Right lobe of liver (tissue), 6 donors: ENCODE measurements around the gene PLEKHG3. TPM values are rescaled to one million over a fixed set of nuclear protein-coding genes. Genes with fewer than 3 reads are reported as not detected.

Source experiments
- ATAC-seq, 4 donors: fragments of 200-7000 bp; cut with Tn5 transposase; one replicate each; pipeline ENCODE4 v1.9.1; 2020; ENCODE audit warnings: mild to moderate bottlenecking in 4 of 4, moderate library complexity in 4 of 4
- DNase-seq, 3 donors: peaks; one replicate each; pipeline ENCODE4 v3.0.0-alpha.2; 2020
- H3K27ac ChIP-seq, 3 donors: fragments of 200-600 bp; one replicate each; pipeline ENCODE4 v1.8.0; 2022
- H3K27me3 ChIP-seq, 2 donors: fragments of 200-600 bp; one replicate each; pipeline ENCODE4 v1.8.0; 2022
- H3K36me3 ChIP-seq, 4 donors: fragments of 200-600 bp; sonication (generic) in 1 of 4; one replicate each; pipeline versions ENCODE4 v1.5.1 to v1.8.0; 2017 to 2022; ENCODE audit warnings: control low read depth in 1 of 4
- H3K4me1 ChIP-seq, 4 donors: fragments of 200-600 bp; sonication (generic) in 1 of 4; one replicate each; pipeline versions ENCODE4 v1.5.1 to v1.8.0; 2017 to 2022; ENCODE audit warnings: control low read depth in 1 of 4
- H3K4me3 ChIP-seq, 3 donors: fragments of 200-600 bp; one replicate each; pipeline ENCODE4 v1.8.0; 2022
- H3K9me3 ChIP-seq, 4 donors: fragments of 200-600 bp; sonication (generic) in 1 of 4; one replicate each; pipeline versions ENCODE4 v1.5.1 to v1.8.0; 2017 to 2022; ENCODE audit warnings: control low read depth in 1 of 4
- POLR2A ChIP-seq: fragments of 450-650 bp; IDR thresholded peaks from one replicate; pipeline ENCODE4 v1.6.1; 2017; ENCODE audit warnings: antibody characterized with exemption, mild to moderate bottlenecking
- WGBS: methylation state at CpG from one replicate; pipeline ENCODE4 v1.1.6; 2018; ENCODE audit warnings: low coverage, low lambda C conversion rate; ENCODE audit not compliant: insufficient coverage; ENCODE audit errors: missing lambda C conversion rate; 5-methylcytosine and 5-hydroxymethylcytosine counted together
- intact Hi-C, 2 donors: fragments of 100-400 bp; cut with DNase I; formaldehyde crosslinking; loops; one replicate each; pipeline versions ENCODE4 v1.11.2 to v1.14.1; 2022
- total RNA-seq, 6 experiments: library from RNA; depleted of rRNA in 2 of 6; stranded (reverse); fragments of >200 nt in 2 of 6; fragmentation: NEBNext Ultra II Directional in 3 of 6; extraction: Animal tissue kit (Norgen Biotek cat#: 25700) in 3 of 6; gene quantifications; one replicate each; pipeline versions ENCODE4 v1.1.0 to v1.2.4, GENCODE V29; 2016 to 2023
- TF ChIP-seq, protein P1 (sequence below), 4 donors: fragments of 200-600 bp in 3 of 4; fragments of 450-650 bp in 1 of 4; IDR thresholded peaks; one replicate each; pipeline versions ENCODE4 v1.5.1 to v1.8.0; 2016 to 2022; ENCODE audit warnings: antibody characterized with exemption in 4 of 4, mild to moderate bottlenecking in 2 of 4
- donor health status: DM: no; HTN: yes; CAD: no.
- donor health status: DM: no; HTN: no; CAD: no.
- donor health status: DM: no; HTN: no; CAD: no.
- donor health status: DM: no; HTN: yes; CAD: no.
- donor health status: DM: no; HTN: yes; CAD: no.

PLEKHG3 gene
- total RNA-seq, 6 experiments from 2014 or later, result 25.4 to 49.1 (median 28.0) TPM

DNA sequence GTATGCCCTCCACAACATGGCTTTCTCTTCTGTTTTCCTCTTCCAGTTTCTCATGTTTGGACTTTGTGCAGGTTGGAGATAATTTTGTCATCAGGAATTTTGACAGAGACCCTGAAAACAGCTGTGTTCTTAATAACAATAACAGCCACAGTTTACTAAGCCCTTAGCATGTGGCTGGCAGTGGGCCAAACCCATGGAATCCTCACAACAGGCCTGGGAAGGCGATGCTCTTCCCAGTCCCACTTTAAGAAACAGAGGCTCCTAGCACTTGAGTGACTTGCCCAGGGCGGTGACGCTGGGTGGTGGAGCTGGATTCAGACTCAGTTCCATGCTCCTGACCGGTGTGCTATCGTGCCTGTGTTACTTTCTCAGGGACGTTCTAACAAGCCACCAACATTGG is 20.1 kb upstream of the PLEKHG3 start:
- TF ChIP-seq POLR2A, result no peak
- TF ChIP-seq, protein P1, sequence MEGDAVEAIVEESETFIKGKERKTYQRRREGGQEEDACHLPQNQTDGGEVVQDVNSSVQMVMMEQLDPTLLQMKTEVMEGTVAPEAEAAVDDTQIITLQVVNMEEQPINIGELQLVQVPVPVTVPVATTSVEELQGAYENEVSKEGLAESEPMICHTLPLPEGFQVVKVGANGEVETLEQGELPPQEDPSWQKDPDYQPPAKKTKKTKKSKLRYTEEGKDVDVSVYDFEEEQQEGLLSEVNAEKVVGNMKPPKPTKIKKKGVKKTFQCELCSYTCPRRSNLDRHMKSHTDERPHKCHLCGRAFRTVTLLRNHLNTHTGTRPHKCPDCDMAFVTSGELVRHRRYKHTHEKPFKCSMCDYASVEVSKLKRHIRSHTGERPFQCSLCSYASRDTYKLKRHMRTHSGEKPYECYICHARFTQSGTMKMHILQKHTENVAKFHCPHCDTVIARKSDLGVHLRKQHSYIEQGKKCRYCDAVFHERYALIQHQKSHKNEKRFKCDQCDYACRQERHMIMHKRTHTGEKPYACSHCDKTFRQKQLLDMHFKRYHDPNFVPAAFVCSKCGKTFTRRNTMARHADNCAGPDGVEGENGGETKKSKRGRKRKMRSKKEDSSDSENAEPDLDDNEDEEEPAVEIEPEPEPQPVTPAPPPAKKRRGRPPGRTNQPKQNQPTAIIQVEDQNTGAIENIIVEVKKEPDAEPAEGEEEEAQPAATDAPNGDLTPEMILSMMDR (IDR thresholded peaks at IDR 0.05), result no peak
- no peaks in the 10 kb centered on the region for H3K4me1 ChIP-seq
- H3K9me3 ChIP-seq, result no peaks in the 10 kb centered on the region
- intact Hi-C loops, result no loop called here
- no peak overlapping the region for H3K27ac ChIP-seq
- WGBS, result 80% methylated on average over 1 of the region's 6 CpGs
- ATAC-seq (no peak), DNase-seq (no peak)
- H3K27me3 ChIP-seq, result no peaks in the 10 kb centered on the region
- no peak overlapping the region for H3K4me3 ChIP-seq
- no peaks in the 10 kb centered on the region for H3K36me3 ChIP-seq

DNA sequence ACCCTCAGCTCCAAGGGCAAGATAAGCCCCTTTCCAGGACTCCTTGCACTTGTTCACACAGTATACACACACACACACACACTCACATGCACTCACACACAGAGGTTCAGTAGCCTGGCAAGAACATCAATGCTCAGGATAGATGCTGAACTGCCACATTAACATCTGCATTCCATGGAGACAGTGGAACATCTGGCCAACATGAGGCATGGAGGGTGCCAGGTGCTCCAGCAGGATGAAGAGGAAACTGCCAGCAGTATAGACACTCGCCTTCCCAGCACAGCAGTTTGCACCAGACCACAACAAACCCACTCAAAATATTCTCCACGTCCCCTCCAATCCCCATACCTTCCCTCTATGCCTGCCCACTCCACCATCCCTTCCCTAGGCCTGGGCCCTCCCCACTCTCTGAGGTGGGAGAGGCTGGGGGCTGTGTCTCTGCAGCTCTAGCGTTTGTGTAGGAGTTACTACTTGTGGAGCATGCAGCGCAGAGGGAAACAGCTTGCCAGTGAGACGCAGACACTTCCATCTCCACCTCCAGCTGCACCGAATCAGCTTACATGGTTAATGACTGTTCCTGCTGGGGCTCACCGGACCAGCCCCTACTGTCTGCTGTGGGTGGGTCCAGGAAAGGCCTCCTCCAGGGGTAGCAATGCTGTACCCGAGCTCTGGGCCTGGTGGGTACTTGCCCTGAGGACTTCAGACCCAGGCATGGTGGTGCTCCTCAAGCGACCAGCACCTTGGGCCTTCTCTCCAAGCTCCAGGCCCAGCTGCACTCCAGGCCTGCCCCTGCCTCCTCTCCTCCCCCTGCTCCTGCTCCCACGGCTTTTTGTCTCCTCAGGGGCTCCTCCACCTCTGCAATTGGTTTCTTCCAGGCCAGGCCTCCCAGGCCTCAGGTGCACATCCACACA is 18.6 kb upstream of the PLEKHG3 start:
- H3K27me3 ChIP-seq, result no peaks in the 10 kb centered on the region
- H3K4me1 ChIP-seq, result no peaks in the 10 kb centered on the region
- H3K36me3 ChIP-seq, result no peaks in the 10 kb centered on the region
- TF ChIP-seq, protein P1 (IDR thresholded peaks at IDR 0.05), result no peak
- no peak for TF ChIP-seq POLR2A
- WGBS, result 75% methylated on average over 3 of the region's 10 CpGs
- no peak overlapping the region for H3K4me3 ChIP-seq
- H3K27ac ChIP-seq, result no peak overlapping the region
- ATAC-seq (no peak), DNase-seq (no peak)
- intact Hi-C loops, result no loop called here
- no peaks in the 10 kb centered on the region for H3K9me3 ChIP-seq

DNA sequence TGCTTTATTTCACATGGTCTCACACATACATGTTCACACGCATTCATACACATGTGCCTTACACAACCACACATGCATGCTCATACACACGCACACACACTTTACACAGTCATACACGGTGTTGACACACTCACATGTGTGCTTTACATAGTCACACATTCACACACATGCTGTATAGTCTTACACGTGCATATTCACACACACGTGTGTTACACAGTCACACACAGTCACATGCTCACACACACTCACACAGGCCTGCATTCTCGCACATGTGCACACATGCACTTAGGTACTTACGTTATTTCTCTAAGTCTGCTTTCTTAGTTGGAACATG is 18.0 kb upstream of the PLEKHG3 start:
- Histone ChIP-seq H3K9me3 (no peaks in the 10 kb centered on the region), H3K27me3 (no peaks in the 10 kb centered on the region), H3K4me3 (no peak overlapping the region), H3K4me1 (no peaks in the 10 kb centered on the region), H3K36me3 (no peaks in the 10 kb centered on the region), H3K27ac (no peak overlapping the region)
- ATAC-seq, result no peak
- TF ChIP-seq, protein P1 (IDR thresholded peaks at IDR 0.05), result no peak
- TF ChIP-seq POLR2A, result no peak
- intact Hi-C loops, result no loop called here
- 77% methylated on average over 6 of the region's 7 CpGs for WGBS
- DNase-seq, result no peak

DNA sequence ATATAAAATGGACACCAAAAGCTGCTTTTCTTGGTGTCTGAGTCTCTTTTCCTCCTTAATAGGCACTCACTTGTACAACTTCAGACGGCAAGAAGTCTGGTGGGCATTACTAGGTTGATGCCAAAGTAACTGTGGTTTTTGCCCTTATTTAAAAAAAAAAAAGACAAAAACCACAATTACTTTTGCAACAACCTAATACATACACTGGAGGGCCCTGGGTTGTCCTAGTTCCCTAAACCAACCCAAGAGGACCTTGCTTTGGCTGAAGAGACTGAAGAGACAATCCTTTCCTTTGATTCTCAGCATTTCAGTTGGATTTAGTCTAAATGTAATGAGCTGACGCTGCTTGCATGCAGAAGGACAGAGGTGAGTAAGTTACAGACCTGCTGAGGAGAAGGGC is 16.2 kb upstream of the PLEKHG3 start:
- H3K4me1 ChIP-seq, result no peaks in the 10 kb centered on the region
- no peak overlapping the region for H3K4me3 ChIP-seq
- intact Hi-C loops, result no loop called here
- TF ChIP-seq, protein P1 (IDR thresholded peaks at IDR 0.05), result no peak
- no peak for TF ChIP-seq POLR2A
- H3K27me3 ChIP-seq, result no peaks in the 10 kb centered on the region
- DNase-seq (no peak), ATAC-seq (no peak)
- 83% methylated on average over 2 of the region's 2 CpGs for WGBS
- no peaks in the 10 kb centered on the region for H3K9me3 ChIP-seq
- no peaks in the 10 kb centered on the region for H3K36me3 ChIP-seq
- H3K27ac ChIP-seq, result no peak overlapping the region
